ENCODE measurements around the gene C16orf92.

DNA sequence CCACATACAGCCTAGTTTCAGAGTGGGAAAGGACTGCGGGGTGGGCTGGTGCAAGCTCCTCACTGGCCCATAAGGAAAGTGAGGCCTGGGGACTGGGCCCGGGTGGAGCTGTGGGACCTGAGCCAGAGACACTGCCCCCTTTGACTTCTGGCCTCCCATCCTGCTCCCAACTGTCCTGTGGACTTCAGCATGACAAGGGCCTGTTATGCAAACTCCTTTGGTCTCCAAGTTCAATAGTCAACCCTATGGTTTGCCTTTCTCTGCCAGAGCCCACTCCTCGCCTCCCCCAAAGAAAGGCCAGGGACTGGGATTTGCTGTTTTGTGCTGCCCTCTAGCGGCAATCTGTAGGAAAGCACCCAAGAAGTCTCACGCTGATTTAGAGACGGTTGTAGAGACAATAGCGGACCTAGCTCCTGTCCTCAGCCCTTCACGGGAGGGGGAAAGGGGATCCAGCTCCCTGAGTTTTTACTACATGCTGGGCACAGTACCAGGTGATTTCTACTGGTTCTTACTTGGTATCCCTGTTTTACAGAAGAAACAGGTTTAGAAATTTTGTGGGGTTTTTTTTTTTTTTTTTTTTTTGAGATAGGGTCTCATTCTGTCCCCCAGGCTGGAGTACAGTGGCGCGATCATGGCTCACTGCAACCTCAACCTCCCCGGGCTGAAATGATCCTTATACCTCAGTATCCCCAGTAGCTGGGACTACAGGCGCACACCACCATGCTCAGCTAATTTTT is 9.3 kb downstream of the C16orf92 start:
- TF ChIP-seq, protein P1, sequence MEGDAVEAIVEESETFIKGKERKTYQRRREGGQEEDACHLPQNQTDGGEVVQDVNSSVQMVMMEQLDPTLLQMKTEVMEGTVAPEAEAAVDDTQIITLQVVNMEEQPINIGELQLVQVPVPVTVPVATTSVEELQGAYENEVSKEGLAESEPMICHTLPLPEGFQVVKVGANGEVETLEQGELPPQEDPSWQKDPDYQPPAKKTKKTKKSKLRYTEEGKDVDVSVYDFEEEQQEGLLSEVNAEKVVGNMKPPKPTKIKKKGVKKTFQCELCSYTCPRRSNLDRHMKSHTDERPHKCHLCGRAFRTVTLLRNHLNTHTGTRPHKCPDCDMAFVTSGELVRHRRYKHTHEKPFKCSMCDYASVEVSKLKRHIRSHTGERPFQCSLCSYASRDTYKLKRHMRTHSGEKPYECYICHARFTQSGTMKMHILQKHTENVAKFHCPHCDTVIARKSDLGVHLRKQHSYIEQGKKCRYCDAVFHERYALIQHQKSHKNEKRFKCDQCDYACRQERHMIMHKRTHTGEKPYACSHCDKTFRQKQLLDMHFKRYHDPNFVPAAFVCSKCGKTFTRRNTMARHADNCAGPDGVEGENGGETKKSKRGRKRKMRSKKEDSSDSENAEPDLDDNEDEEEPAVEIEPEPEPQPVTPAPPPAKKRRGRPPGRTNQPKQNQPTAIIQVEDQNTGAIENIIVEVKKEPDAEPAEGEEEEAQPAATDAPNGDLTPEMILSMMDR (IDR thresholded peaks at IDR 0.05; ENCODE audit: insufficient read depth, low read length) = peak; percentile 85
- no peak for TF ChIP-seq GABPA (IDR thresholded peaks at IDR 0.05; ENCODE audit: low read depth)

All from HL-60 (cell line).